ENCODE measurements around the gene PALM2AKAP2. TPM values are rescaled to one million over a fixed set of nuclear protein-coding genes. Genes with fewer than 3 reads are reported as not detected.
"Not testable (repeated sequence)": the region's sequence is repeated elsewhere in the genome, so short reads cannot be mapped to it uniquely, and the experiment has no call there.

Gene PALM2AKAP2
- polyA plus RNA-seq, 3 donors, result 9.9 to 11.3 (median 9.9) TPM

DNA sequence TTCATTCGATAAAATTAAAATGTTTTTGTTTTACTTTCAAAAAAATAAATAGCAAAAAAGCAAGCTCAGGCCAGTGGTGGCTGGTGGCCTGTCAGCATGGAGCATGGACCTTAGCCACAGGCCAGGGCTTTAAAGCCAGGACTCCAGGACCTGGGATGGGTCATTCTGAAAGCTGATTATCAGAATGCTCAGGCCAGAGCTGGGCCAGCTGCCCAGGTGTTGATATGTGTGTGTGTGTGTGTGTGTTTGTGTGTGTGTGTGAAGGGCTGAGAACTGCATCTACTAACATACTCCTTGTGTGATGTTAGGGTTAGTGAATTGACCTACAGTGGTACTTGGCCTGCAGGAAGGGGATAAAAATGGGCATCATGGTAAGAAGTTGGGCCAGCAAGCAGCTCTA is 21.5 kb downstream of the PALM2AKAP2 start:
- no peak for DNase-seq (ENCODE audit: low read depth in 3 of 3, low spot score in 2 of 3)

DNA sequence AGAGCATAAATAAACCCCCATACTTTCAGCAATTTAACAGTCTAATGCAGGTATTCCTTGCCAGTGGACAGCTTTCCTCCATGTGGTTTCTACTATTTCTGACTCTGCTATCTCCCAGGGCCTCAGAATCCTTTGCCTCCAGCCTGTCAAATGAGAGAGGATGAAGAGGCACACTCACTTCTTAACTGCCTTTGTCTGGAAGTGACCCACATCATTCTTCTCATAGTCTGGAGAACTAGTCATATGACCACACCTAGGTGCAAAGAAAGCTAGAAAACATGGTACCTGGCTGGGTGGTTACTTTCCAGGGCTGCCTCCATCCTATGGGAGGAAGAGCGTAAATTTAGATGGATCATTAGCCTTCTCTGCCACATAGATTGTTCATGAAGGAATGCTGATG is 22.5 kb downstream of the PALM2AKAP2 start:
- DNase-seq (ENCODE audit: low read depth in 3 of 3, low spot score in 2 of 3), result no peak

DNA sequence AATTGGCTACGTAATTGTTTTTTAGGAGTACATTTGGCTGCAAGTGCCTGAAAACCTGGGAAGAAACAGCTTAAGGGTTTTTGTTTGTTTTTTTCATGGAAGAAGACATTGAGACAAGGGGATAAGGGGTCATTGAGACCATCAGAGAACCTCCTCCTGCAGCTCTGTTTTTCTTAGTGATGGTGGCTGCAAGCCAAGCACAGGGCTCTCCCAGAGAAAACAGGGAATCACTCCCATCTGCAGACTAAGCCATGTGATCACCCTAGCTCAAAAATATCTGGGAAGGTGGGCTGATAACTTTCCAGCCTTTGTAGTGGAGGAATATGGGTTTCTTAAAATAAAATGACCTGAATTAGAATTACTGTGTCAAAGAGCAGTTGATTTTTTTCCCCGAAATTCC is 25.1 kb downstream of the PALM2AKAP2 start:
- DNase-seq (ENCODE audit: low read depth in 3 of 3, low spot score in 2 of 3), result no peak

GRCh38 chr9:109806506-109807115 is 26.6 kb downstream of the PALM2AKAP2 start:
- DNase-seq (ENCODE audit: low read depth in 3 of 3, low spot score in 2 of 3), result no peak

- no peak for DNase-seq (ENCODE audit: low read depth in 3 of 3, low spot score in 2 of 3)
These were observed 31.9 kb downstream of the PALM2AKAP2 start for GRCh38 chr9:109811876-109812275.

GRCh38 chr9:109812331-109812730 is 32.3 kb downstream of the PALM2AKAP2 start:
- DNase-seq (ENCODE audit: low read depth in 3 of 3, low spot score in 2 of 3), result no peak

GRCh38 chr9:109812818-109813281 is 32.9 kb downstream of the PALM2AKAP2 start:
- DNase-seq (ENCODE audit: low read depth in 3 of 3, low spot score in 2 of 3), result no peak

GRCh38 chr9:109813303-109813702 is 33.3 kb downstream of the PALM2AKAP2 start:
- no peak for DNase-seq (ENCODE audit: low read depth in 3 of 3, low spot score in 2 of 3)

- no peak for DNase-seq (ENCODE audit: low read depth in 3 of 3, low spot score in 2 of 3)
These were observed 33.8 kb downstream of the PALM2AKAP2 start for GRCh38 chr9:109813829-109814228.

GRCh38 chr9:109815366-109815947 is 35.5 kb downstream of the PALM2AKAP2 start:
- no peak for DNase-seq (ENCODE audit: low read depth in 3 of 3, low spot score in 2 of 3)

GRCh38 chr9:109816490-109816889 is 36.5 kb downstream of the PALM2AKAP2 start:
- no peak for DNase-seq (ENCODE audit: low read depth in 3 of 3, low spot score in 2 of 3)

DNA sequence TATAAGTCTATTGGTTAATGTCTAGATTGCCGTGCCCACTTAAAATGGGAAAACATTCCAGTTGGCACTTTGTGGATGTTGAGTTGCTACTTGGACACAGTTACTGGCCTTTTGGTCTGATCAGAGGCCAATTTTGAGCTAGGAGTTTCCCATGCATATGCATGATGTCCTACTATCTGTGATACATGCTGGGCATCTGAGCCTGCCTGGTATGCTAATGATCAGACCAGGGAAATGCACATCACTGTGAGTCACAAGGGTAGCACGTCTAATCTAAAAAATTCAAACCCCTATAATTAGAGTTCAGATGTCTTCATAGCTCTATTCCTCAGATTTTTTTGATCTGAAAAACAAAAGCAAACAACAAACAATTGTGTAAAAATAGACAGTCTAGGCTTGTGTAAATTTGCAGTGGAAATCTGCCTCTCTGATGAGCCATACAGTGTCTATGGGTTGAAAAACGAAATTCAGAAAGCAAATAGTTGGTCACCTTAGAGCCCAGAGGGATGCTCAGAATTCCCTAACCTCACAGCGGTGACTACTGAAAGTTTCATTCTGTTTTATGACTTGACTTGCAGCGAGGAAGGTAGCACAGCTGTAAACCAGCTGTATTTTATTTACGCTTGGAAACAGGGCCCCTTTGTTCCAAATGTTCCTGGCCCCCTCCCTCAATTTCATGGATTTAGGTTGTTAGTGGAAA is 37.3 kb downstream of the PALM2AKAP2 start:
- no peak for DNase-seq (ENCODE audit: low read depth in 3 of 3, low spot score in 2 of 3)

DNA sequence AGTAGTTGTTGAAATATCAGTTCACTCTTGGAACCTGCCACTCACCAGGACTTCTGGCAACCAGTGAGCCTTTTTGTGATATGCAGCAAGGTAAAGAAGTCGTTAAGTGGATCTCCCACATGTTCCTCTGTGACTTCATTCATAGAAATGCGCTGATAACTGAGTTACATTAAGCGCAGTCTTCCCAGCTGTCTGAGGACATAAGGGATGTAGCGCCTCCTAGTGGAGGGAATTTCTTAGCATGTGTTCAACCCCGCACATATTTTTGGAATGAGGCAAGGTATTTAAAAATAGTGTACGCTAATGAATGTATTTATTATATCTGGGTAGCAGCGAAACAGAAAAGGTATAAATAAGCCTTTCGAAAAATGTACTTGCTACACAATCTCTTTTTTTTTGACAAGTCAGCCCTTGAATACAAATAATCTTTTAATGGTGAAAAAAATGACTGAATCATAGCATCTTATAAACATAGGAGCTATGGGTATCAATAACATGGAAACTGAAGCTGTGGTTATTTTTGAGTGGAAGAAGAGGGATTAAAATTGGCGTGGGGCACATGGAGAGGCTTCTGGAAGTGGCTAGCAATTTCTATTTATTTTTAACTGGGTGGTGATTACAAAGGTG is 38.0 kb downstream of the PALM2AKAP2 start:
- peak; percentile 96 for DNase-seq (ENCODE audit: low read depth in 3 of 3, low spot score in 2 of 3)

- no peak for DNase-seq (ENCODE audit: low read depth in 3 of 3, low spot score in 2 of 3)
These were observed 41.7 kb downstream of the PALM2AKAP2 start for GRCh38 chr9:109821711-109822110.

DNA sequence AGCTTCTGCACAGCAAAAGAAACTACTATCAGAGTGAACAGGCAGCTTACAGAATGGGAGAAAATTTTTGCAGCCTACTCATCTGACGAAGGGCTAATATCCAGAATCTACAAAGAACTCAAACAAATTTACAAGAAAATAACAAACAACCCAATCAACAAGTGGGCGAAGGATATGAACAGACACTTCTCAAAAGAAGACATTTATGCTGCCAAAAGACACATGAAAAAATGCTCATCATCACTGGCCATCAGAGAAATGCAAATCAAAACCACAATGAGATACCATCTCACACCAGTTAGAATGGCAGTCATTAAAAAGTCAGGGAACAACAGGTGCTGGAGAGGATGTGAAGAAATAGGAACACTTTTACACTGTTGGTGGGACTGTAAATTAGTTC is 45.4 kb downstream of the PALM2AKAP2 start:
- not testable (repeated sequence) for DNase-seq (ENCODE audit: low read depth in 3 of 3, low spot score in 2 of 3)

- no peak for DNase-seq (ENCODE audit: low read depth in 3 of 3, low spot score in 2 of 3)
These were observed 46.6 kb downstream of the PALM2AKAP2 start for GRCh38 chr9:109826559-109826958.

- DNase-seq (ENCODE audit: low read depth in 3 of 3, low spot score in 2 of 3), result no peak
These were observed 48.3 kb downstream of the PALM2AKAP2 start for GRCh38 chr9:109828254-109828653.
